ENCODE results near the gene KCTD1.

The KCTD1 gene

DNA sequence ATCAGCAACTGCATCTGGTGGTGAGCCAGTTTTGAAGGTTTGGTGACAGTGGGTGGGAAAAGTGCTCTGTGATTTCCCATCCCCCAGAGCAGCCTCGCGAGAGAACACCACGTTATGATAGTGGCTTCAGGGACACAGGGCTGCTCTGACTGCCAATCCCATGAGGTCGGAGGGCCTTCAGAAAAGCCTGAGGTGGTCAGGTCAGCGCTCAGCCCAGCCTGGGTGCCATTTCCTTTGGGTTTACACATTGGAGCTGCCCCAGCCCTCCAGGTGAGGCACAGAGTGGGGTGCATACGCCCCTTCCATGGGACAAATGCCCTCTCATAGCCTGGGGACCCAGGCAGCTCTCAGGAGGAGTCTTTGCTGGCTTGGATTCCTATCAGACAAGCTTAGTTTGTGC is 126.8 kb downstream of the KCTD1 start:
- no peak for DNase-seq

- no peak for DNase-seq
Measured at GRCh38 chr18:26419746-26420145, 128.6 kb downstream of the KCTD1 start.

GRCh38 chr18:26418225-26418624 is 130.1 kb downstream of the KCTD1 start:
- DNase-seq = no peak

DNA sequence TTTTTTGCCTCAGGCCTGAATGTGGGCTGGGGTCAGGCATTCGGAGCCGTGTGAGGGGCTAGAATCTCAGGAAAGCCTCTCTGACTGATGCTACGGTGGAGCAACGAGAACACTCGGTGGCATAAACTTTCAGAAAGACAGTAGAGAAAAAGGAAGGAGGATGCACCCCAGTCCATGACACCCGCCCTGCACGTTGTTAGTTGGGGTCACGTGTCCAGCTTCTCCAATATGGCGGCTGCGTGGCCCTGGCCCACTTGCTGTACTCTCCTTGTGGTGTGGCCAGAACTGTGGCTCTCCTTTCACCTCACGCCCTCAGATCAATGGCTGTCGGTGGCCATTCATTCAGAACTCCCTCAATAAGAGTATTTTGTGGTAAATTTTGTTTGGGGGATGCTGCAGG is 131.2 kb downstream of the KCTD1 start:
- DNase-seq = no peak

GRCh38 chr18:26416652-26417150 is 131.7 kb downstream of the KCTD1 start:
- no peak for DNase-seq

DNA sequence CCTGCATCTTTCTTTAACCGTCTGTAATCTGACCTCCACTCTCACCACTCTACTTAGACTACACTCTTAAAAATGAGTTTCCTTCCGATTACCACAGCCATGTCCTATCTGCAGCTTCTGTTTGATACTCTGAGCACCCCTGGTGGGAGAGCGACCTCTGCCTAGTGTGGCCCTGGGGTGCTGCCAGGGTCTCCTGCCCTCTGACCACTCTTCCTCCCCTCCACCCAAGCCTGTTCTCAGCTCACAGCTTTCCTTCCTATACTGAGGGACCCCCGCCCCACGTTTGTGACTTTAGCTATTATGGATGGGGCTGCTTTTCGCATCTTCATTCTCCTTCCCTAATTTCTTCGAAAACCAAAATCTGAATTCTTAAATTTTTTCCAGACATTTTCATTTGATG is 132.7 kb downstream of the KCTD1 start:
- no peak for DNase-seq

DNA sequence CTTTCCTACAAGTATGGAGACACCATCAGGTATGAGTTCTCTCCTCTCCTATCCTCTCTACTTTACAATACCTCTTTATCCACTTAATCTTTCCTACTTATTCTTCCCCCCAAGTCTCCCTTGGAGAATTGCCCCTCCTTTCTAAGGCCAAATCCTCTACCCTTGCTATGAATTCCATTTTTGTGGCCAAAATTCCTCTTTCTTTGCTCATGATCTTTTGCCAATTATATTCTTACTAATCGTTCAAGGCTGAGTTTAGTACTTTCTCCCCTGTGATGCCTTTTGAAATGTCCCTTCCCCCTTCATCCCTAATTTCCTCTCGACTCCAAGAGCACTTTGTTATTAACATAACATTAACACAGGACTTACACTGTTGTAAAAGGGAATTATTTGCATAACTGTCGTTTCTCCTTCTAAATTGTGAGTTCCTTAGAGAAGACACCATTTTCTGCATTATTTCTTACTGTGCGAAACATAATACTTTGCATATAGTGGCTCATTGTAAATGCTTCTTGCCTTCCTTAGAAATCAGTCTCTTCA is 133.4 kb downstream of the KCTD1 start:
- no peak for DNase-seq

- DNase-seq = no peak
Measured at GRCh38 chr18:26409091-26409490, 139.3 kb downstream of the KCTD1 start.

DNA sequence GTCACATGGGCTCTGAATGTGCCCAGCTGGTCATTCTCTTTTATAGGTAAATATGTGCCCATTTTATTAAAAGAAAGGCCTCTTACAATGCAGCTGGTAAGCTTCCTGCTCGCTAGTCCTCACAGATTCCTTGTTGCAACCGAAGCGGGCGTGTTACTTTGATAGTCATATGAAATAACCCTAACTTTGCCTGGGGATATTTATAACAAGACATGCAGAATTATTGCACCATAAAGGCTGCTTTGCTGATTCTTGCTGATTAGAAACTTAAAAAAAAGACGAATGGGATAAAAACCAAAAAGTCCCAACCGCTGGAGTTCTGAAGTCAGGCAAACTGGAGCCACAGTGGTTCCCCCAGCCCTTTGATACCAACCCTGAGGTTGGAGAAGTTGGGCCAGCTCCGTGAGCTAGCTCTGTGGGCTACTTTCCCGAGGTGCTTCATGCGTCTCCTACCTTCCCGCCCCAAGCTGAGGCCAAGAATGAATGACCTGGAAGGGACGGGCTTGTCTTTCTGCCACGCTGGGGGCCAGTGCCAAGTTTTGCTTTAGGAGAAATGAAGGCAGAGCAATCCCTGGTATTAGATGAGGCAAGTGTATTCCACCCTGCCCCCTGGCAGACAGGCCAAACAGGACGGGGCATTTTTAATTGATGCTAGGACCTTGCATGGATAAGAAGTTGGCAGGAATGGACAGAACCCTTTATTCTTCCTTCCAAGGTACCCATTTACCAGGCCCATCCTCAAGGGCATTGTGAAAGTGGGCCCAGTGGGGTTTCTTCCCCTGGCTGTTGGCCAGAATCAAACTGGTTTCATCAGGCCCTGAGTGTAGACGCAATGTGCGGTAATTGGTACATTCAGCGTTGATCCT is 140.4 kb downstream of the KCTD1 start:
- no peak for DNase-seq

DNA sequence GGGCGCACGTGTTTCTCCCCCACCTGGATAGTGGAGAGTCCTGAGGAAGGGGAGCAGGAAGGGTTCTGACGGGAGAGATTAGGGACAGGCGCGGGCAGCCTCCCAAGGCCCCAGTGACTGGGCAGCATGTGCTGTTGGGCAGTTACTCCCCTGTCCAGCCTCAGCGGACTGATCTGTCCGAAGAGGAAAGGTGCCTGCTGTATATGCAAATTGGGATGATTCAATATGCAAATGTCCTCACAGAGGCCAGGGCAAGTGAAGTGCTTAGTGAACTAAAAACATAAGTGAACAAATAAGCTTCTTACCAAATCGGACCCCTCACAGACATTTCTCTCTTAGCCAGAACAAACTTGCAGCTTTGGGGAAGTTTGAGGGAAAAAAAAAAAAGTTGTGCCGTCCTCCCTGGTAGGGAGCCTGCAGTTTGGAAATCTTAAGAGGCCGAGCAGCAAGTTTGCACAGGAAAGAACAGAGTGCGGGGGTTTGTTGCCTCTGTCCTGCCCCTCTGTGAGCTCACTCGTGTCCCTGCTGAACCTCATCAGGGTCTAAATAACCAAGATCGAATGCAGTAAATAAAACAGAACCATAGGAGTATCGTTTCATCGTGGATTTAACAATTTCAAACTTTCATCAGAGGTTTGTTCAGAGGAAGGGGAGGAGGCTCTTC is 141.4 kb downstream of the KCTD1 start:
- no peak for DNase-seq

DNA sequence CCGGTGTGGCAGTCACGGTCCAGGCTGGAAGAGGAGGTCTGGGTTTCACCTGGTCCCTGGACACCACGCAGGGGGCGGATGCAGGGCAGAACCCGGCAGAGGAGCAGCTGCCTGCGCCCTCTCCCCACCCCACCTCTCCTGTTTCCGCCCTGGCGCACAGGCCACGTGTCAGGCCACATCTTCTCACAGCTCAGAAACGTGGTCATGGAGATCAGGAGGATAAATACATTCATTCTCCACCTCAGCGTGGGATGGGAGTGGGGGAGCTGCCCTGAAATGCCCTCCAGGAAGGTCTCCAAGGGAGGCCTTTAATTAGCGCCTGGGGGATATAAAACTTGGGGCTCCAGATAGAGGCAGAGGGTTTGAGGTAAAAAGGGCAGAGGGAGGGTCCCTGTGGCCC is 142.0 kb downstream of the KCTD1 start:
- no peak for DNase-seq

DNA sequence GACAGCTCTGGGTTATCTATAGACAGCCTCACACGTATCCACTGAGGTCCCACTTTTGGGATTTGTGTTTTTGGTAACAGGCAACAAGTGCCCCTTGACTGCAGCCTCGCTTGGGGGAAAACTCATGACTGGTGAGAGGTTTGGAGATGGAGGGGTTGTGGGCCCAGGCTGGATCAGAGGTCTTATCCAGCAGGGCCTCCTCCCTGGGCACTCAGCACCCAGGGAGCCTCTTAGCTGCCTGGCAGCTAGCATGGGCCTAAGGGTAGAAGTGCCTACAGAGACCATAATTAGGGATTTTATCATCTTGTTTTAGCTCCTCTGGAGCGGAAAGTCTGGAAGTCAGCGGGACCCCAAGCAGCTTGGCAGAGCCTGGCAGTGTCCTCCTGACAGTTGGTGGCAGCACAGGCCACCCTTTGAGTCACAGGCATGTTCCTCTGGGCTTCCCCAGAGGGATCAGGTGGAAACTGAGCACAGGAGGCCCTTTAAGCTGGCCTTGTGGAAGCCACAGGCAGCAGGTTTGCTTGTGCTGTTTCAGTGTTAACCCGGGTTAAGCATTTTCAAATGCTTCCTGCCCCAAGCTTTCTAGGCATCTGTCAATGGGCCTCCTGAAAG is 143.1 kb downstream of the KCTD1 start:
- peak; percentile 25 for DNase-seq

All from NCI-H2029 (cell line).